Astrocyte of the spinal cord (primary cell): ENCODE results near the gene TTC7B.

ENCODE experiments used
- DNase-seq: peaks from one replicate; pipeline ENCODE4 v3.0.0; 2011; ENCODE audit warnings: low read depth, low spot score
- H3K4me3 ChIP-seq: 2 replicates; pipeline ENCODE4 v1.5.1; 2011; ENCODE audit warnings: low read depth, mild to moderate bottlenecking, low read length, moderate library complexity
- in situ Hi-C: cut with HindIII; loops from 2 replicates; pipeline ENCODE4 v1.10.0; 2017; ENCODE audit warnings: low sequenced_read_pairs
- TF ChIP-seq, protein P1 (sequence below): IDR thresholded peaks from 2 replicates; pipeline ENCODE4 v1.5.1; 2012; ENCODE audit warnings: low read depth, mild to moderate bottlenecking, low read length, inconsistent platforms

Gene TTC7B

DNA sequence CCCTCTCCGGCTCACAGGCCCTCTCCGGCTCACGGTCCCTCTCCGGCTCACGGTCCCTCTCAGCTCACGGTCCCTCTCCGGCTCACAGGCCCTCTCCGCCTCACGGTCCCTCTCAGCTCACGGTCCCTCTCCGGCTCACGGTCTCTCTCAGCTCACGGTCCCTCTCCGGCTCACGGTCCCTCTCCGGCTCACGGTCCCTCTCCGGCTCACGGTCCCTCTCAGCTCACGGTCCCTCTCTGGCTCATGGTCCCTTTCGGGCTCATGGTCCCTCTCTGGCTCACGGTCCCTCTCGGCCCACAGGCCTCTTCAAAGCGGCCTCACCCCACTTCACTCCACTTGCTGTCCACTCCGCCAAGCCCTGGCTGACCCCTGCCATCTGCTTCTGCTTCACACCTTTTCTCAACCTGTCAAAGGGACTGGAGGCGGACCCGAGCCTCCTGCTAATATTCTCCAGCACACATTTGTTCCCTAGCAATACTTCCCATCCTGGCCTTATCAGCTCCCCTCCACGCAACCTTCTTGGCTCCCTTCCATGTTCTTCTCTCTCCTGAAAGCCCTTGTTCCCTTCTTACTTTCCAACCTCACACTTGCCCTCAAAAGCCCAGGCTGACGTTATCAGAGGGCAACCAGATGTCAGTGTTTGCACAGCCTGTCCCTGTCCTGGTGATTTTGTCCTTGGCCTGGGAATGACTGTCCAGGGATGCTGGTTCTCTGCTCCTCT, 242.7 kb downstream of the TTC7B start:
- in situ Hi-C loops: no loop called here
- TF ChIP-seq, protein P1, sequence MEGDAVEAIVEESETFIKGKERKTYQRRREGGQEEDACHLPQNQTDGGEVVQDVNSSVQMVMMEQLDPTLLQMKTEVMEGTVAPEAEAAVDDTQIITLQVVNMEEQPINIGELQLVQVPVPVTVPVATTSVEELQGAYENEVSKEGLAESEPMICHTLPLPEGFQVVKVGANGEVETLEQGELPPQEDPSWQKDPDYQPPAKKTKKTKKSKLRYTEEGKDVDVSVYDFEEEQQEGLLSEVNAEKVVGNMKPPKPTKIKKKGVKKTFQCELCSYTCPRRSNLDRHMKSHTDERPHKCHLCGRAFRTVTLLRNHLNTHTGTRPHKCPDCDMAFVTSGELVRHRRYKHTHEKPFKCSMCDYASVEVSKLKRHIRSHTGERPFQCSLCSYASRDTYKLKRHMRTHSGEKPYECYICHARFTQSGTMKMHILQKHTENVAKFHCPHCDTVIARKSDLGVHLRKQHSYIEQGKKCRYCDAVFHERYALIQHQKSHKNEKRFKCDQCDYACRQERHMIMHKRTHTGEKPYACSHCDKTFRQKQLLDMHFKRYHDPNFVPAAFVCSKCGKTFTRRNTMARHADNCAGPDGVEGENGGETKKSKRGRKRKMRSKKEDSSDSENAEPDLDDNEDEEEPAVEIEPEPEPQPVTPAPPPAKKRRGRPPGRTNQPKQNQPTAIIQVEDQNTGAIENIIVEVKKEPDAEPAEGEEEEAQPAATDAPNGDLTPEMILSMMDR: no peak
- H3K4me3 ChIP-seq: no peak overlapping the region
- DNase-seq: no peak

- no peak overlapping the region for H3K4me3 ChIP-seq
- no peak for DNase-seq
- TF ChIP-seq, protein P1: no peak
- in situ Hi-C loops: no loop called here
These were observed 243.6 kb downstream of the TTC7B start for GRCh38 chr14:90572441-90573150.

- TF ChIP-seq, protein P1: no peak
- DNase-seq: no peak
- H3K4me3 ChIP-seq: no peak overlapping the region
- in situ Hi-C loops: no loop called here
These were observed 244.9 kb downstream of the TTC7B start for GRCh38 chr14:90571149-90571947.

DNA sequence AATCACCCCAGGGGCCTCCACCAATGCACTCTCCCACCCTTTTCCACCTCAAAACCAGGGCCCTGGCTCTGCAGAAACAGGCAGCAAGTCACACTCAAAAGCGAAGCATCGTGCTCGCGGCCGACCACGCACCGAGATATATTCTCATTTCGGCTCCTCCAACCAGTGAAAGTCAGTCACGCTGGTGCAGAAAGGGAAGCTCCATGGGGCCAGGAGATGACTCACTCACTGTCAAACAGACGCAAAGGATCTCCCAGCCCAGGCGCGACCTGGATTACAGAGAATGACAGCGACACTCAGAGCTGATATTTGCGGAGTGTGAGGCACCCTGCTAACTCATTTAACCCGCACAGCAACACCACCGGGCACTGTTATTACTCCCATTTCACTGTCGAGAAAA, 245.8 kb downstream of the TTC7B start:
- in situ Hi-C loops: no loop called here
- H3K4me3 ChIP-seq: no peak overlapping the region
- no peak for DNase-seq
- TF ChIP-seq, protein P1: no peak

- in situ Hi-C loops: no loop called here
- TF ChIP-seq, protein P1: no peak
- no peak for DNase-seq
- H3K4me3 ChIP-seq: no peak overlapping the region
These were observed 246.4 kb downstream of the TTC7B start for GRCh38 chr14:90569606-90570387.

DNA sequence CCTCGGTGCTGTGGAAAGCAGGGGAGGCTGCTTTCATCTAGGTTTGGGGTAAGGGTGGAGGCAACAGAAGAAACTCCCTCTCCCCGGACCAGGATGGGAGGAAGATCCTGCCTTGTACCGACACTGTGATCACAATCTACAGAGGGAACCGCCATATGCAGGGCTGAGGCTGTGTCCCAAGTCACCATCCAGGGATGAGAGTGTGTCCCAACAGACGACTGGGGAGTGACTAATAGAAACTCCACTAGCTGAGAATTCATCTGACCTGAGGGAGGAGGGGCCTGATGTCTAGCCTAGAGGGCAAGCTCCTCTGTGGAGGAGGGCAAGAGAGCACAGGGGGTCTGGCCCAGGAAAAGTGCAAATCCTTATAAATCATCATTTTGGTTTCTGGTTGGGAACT, 247.0 kb downstream of the TTC7B start:
- no peak for DNase-seq
- TF ChIP-seq, protein P1: no peak
- H3K4me3 ChIP-seq: no peak overlapping the region
- in situ Hi-C loops: no loop called here
